HepG2 (cell line): ENCODE measurements around the gene PAK6. TPM values are rescaled to one million over a fixed set of nuclear protein-coding genes. Genes with fewer than 3 reads are reported as not detected.

Source experiments
- ATAC-seq: fragments of 200-7000 bp; cut with Tn5 transposase; 3 replicates; pipeline ENCODE4 v1.9.1; 2020; ENCODE audit warnings: mild to moderate bottlenecking, moderate library complexity
- BruUV-seq: library from RNA; stranded (reverse); fragments of 400-500 nt; replicated peaks from 2 replicates; lab custom pipeline; 2021; lab: Mats Ljungman, UMichigan
- CTCF ChIA-PET: fragments of 300-600 bp; formaldehyde crosslinking; extraction: SDS; loops from one replicate; lab custom pipeline; 2021; ENCODE audit warnings: low total read pairs, inconsistent platforms, low intra/inter-chr PET ratio; lab: Yijun Ruan, JAX
- POLR2A ChIA-PET: fragments of 350-600 bp; sonication (Branson Sonifier 250); formaldehyde crosslinking; loops from one replicate; lab custom pipeline; 2020; ENCODE audit warnings: antibody characterized with exemption, inconsistent platforms; lab: Yijun Ruan, JAX
- DNase-seq: peaks from one replicate; pipeline ENCODE4 v3.0.0-alpha.2; 2015; ENCODE audit warnings: low spot score
- FAIRE-seq: peaks from 3 replicates; lab custom pipeline; 2011; peaks lifted over from hg19 to GRCh38; lab: Jason Lieb, UNC
- H2AFZ ChIP-seq: one replicate; pipeline ENCODE4 v1.6.1; 2011; ENCODE audit warnings: low read length, inconsistent platforms
- H3K27ac ChIP-seq: fragments of 300-600 bp; 3 replicates; pipeline ENCODE4 v1.8.0; 2011; ENCODE audit warnings: mixed run types, mild to moderate bottlenecking, mixed read lengths, low read length, inconsistent platforms; ENCODE audit not compliant: insufficient read depth; ENCODE audit errors: extremely low read length
- H3K27me3 ChIP-seq, 2 experiments: fragments of 200-600 bp in 1 of 2; 2 replicates in 1 of 2; 3 replicates in 1 of 2; pipeline versions ENCODE4 v1.6.0 to v1.8.0; 2011; ENCODE audit warnings: low read length in 2 of 2, mild to moderate bottlenecking in 2 of 2, moderate library complexity in 2 of 2, inconsistent platforms in 1 of 2; ENCODE audit not compliant: insufficient read depth in 2 of 2, control insufficient read depth in 1 of 2
- H3K36me3 ChIP-seq, 2 experiments: fragments of 200-600 bp in 1 of 2; replicated peaks in 1 of 2; 2 replicates in 1 of 2; 3 replicates in 1 of 2; pipeline versions ENCODE4 v1.5.1 to v1.8.0; 2011; ENCODE audit warnings: low read length in 2 of 2, inconsistent platforms in 1 of 2; ENCODE audit not compliant: insufficient read depth in 2 of 2, control insufficient read depth in 1 of 2
- H3K4me1 ChIP-seq: 2 replicates; pipeline ENCODE4 v1.5.1; 2012; ENCODE audit warnings: low read length, inconsistent platforms; ENCODE audit not compliant: insufficient read depth
- H3K4me2 ChIP-seq: 2 replicates; pipeline ENCODE4 v1.6.0; 2011; ENCODE audit warnings: low read depth, low read length, inconsistent platforms
- H3K4me3 ChIP-seq, 3 experiments: fragments of 200-600 bp in 1 of 3; sonication (generic), shearing (Covaris generic) in 1 of 3; replicated peaks in 1 of 3; 2 replicates each; pipeline ENCODE4 v1.5.1; 2011 to 2016; ENCODE audit warnings: low read length in 3 of 3, inconsistent platforms in 2 of 3, low read depth in 2 of 3, mild to moderate bottlenecking in 2 of 3, control low read depth in 1 of 3, mixed read lengths in 1 of 3; ENCODE audit not compliant: insufficient read depth in 1 of 3
- H3K79me2 ChIP-seq: one replicate; pipeline ENCODE4 v1.6.1; 2011; ENCODE audit warnings: low read length, inconsistent platforms; ENCODE audit not compliant: insufficient read depth
- H3K9ac ChIP-seq: 2 replicates; pipeline ENCODE4 v1.6.0; 2011; ENCODE audit warnings: mild to moderate bottlenecking, low read depth, low read length, inconsistent platforms; ENCODE audit not compliant: insufficient read depth
- H3K9me3 ChIP-seq: 2 replicates; pipeline ENCODE4 v1.5.1; 2012; ENCODE audit warnings: mild to moderate bottlenecking, low read length
- H4K20me1 ChIP-seq: 2 replicates; pipeline ENCODE4 v1.6.0; 2011; ENCODE audit warnings: inconsistent platforms, mild to moderate bottlenecking, low read length, moderate library complexity; ENCODE audit not compliant: insufficient read depth
- ATF7-NPFF ChIP-seq: sonication (generic); formaldehyde crosslinking; IDR thresholded peaks from 2 replicates; pipeline ENCODE4 v1.8.1; 2023; ENCODE audit warnings: mild to moderate bottlenecking, low read depth, missing genetic modification reagents, moderate library complexity
- HDAC6 ChIP-seq: fragments of 200-600 bp; sonication (generic); IDR thresholded peaks from 2 replicates; pipeline ENCODE4 v1.7.0; 2017; ENCODE audit warnings: mild to moderate bottlenecking, antibody characterized with exemption, low read length, low read depth
- HNF4A ChIP-seq: sonication (generic); formaldehyde crosslinking; IDR thresholded peaks from 2 replicates; pipeline ENCODE4 v1.4.0; 2020; ENCODE audit warnings: missing genetic modification reagents
- KDM2A ChIP-seq: sonication (generic); formaldehyde crosslinking; IDR thresholded peaks from 2 replicates; pipeline ENCODE4 v1.4.0; 2020; ENCODE audit warnings: low read depth, missing genetic modification reagents, borderline replicate concordance
- MATR3 ChIP-seq: sonication (generic); formaldehyde crosslinking; IDR thresholded peaks from 2 replicates; pipeline ENCODE4 v1.4.0; 2020; ENCODE audit warnings: missing genetic modification reagents
- NFKBIZ ChIP-seq: IDR thresholded peaks from 2 replicates; pipeline ENCODE4 v1.6.1; 2018; ENCODE audit warnings: missing genetic modification reagents, missing compliant biosample characterization
- NR2F1 ChIP-seq, 2 experiments: fragments of 450-650 bp in 1 of 2; formaldehyde crosslinking in 1 of 2; IDR thresholded peaks; 2 replicates each; pipeline versions ENCODE4 v1.5.0 to v1.6.1; 2016 to 2020; ENCODE audit warnings: mild to moderate bottlenecking in 1 of 2, missing compliant biosample characterization in 1 of 2, missing genetic modification reagents in 1 of 2, moderate library complexity in 1 of 2
- SUZ12 ChIP-seq: fragments of 150-350 bp; IDR thresholded peaks from 2 replicates; pipeline ENCODE4 v1.6.1; 2014; ENCODE audit warnings: low read depth, low read length
- ZNF3 ChIP-seq: IDR thresholded peaks from 2 replicates; pipeline ENCODE4 v1.7.0; 2017; ENCODE audit warnings: inconsistent platforms
- ZNF335 ChIP-seq: sonication (generic); formaldehyde crosslinking; IDR thresholded peaks from 2 replicates; pipeline ENCODE4 v1.4.0; 2020; ENCODE audit warnings: missing genetic modification reagents
- ZNF367 ChIP-seq: sonication (generic); formaldehyde crosslinking; IDR thresholded peaks from 2 replicates; pipeline ENCODE4 v1.4.0; 2020; ENCODE audit warnings: missing genetic modification reagents, borderline replicate concordance
- WGBS: methylation state at CpG from one replicate; pipeline ENCODE4 v1.1.6; 2017; ENCODE audit warnings: low lambda C conversion rate; 5-methylcytosine and 5-hydroxymethylcytosine counted together
- in situ Hi-C: cut with HindIII; loops from 2 replicates; pipeline ENCODE4 v1.10.0; 2017; ENCODE audit warnings: low pct_unique_long_range_greater_than_20kb; ENCODE audit not compliant: extremely low pct_ligation_motif_present
- intact Hi-C: fragments of 100-400 bp; cut with micrococcal nuclease; formaldehyde crosslinking; loops from one replicate; pipeline ENCODE4 v1.10.0; 2022; ENCODE audit not compliant: unreplicated experiment
- polyA plus RNA-seq, 8 experiments: library from polyadenylated mRNA; depleted of rRNA in 3 of 8; stranded (reverse) in 7 of 8; unstranded in 1 of 8; fragments of >200 nt; fragmentation: Illumina TruSeq in 4 of 8; extraction: Trizol in 4 of 8; gene quantifications; 2 replicates each; pipeline versions ENCODE4 v1.2.1 to v1.2.3, GENCODE V29; 2011 to 2016; ENCODE audit warnings: low read depth in 4 of 8, missing spikeins in 1 of 8, mixed read lengths in 1 of 8; ENCODE audit not compliant: insufficient read depth in 1 of 8
- total RNA-seq, 5 experiments: library from RNA; depleted of rRNA; stranded (reverse); fragments of >200 nt; fragmentation: Illumina TruSeq; extraction: Trizol; gene quantifications; 2 replicates each; pipeline ENCODE4 v1.2.3, GENCODE V29; 2016; ENCODE audit warnings: low read depth in 1 of 5
- TF ChIP-seq, protein P1 (sequence below): sonication (generic); formaldehyde crosslinking; IDR thresholded peaks from 2 replicates; pipeline ENCODE4 v1.4.0; 2020; ENCODE audit warnings: mild to moderate bottlenecking, missing genetic modification reagents
- TF ChIP-seq, protein P2 (sequence below): IDR thresholded peaks from 2 replicates; pipeline ENCODE4 v1.6.1; 2012; ENCODE audit warnings: low read length, improper control_type of control experiment
- TF ChIP-seq, protein P3 (sequence below): sonication (generic); formaldehyde crosslinking; IDR thresholded peaks from 2 replicates; pipeline ENCODE4 v1.9.0; 2021; ENCODE audit warnings: missing genetic modification reagents, borderline replicate concordance

Gene PAK6
- total and polyA plus RNA-seq, 2 of the 13 experiments (the other 11 are each of a cell fraction or from before 2014, with no cell fraction given) = 0.07 TPM; not detected in 1

DNA sequence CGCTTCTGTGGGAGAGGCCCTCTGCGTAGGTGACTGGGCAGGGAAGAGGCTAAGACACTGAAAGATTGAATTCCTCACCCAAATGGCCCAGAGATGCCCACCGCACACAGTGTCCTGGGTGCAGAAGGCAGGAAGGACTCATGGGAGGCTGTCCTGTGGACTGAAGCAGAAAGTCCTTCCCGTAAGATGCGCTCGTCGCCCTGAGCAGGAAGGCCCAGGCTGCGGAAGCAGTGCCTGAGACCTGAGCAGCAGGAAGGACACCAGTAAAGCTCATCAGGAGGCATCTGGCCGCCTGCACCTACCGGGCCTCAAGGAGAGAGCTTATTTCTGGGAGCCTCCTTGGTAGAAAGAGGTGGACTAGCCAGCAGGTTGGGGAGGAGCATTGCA is 3.3 kb downstream of the PAK6 start (continued):
- TF ChIP-seq NFKBIZ (no peak), ZNF367 (no peak)
- TF ChIP-seq, protein P1, sequence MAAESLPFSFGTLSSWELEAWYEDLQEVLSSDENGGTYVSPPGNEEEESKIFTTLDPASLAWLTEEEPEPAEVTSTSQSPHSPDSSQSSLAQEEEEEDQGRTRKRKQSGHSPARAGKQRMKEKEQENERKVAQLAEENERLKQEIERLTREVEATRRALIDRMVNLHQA = no peak

DNA sequence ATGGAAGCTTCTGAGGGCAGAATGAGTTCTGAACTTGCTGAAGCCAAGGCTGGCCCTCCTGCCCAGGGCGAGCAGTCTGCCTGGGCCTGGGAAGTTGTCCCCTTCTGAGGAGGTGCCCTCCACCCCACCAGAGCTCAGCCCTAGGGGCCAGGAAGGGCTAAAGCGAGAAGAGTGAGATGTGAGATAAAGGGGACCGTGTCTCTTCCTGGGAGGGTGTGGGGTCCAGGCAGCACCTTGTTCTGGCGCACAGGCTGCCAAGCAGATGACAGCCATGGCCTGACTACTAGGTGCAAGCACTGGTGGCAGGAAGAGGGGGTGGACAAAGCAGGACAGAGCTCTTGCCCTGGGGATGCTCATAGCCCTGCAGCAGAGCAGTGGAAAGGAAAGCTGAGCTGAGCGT is 3.7 kb downstream of the PAK6 start:
- no peak overlapping the region for H3K27ac ChIP-seq
- H3K9me3 ChIP-seq = no peaks in the 10 kb centered on the region
- BruUV-seq = no TSS peak
- no peak for FAIRE-seq
- DNase-seq = no peak
- ChIA-PET CTCF (no interaction called here), POLR2A (no interaction called here)
- H3K9ac ChIP-seq = no peak overlapping the region
- 55% methylated on average over 4 of the region's 5 CpGs for WGBS
- no peak for ATAC-seq
- intact Hi-C loops = no loop called here
- H3K4me2 ChIP-seq = no peak overlapping the region
- H3K4me3 ChIP-seq = no peak overlapping the region
- H3K36me3 ChIP-seq = no peaks in the 10 kb centered on the region
- in situ Hi-C loops = no loop called here
- H3K27me3 ChIP-seq = peaks cover 9 to 62% of the 10 kb centered on the region in 2 experiments
- H4K20me1 ChIP-seq = no peaks in the 10 kb centered on the region
- no peak overlapping the region for H2AFZ ChIP-seq
- H3K4me1 ChIP-seq = peaks cover 35% of the 10 kb centered on the region
- H3K79me2 ChIP-seq = no peaks in the 10 kb centered on the region
- TF ChIP-seq ATF7-NPFF (CRISPR knock-in tag) (no peak), MATR3 (no peak), HDAC6 (no peak), ZNF3 (no peak), SUZ12 (no peak), NR2F1 (CRISPR knock-in tag; IDR thresholded peaks at IDR 0.05) (no peak), KDM2A (no peak), HNF4A (CRISPR knock-in tag) (no peak), ZNF335 (no peak)
- TF ChIP-seq, protein P2, sequence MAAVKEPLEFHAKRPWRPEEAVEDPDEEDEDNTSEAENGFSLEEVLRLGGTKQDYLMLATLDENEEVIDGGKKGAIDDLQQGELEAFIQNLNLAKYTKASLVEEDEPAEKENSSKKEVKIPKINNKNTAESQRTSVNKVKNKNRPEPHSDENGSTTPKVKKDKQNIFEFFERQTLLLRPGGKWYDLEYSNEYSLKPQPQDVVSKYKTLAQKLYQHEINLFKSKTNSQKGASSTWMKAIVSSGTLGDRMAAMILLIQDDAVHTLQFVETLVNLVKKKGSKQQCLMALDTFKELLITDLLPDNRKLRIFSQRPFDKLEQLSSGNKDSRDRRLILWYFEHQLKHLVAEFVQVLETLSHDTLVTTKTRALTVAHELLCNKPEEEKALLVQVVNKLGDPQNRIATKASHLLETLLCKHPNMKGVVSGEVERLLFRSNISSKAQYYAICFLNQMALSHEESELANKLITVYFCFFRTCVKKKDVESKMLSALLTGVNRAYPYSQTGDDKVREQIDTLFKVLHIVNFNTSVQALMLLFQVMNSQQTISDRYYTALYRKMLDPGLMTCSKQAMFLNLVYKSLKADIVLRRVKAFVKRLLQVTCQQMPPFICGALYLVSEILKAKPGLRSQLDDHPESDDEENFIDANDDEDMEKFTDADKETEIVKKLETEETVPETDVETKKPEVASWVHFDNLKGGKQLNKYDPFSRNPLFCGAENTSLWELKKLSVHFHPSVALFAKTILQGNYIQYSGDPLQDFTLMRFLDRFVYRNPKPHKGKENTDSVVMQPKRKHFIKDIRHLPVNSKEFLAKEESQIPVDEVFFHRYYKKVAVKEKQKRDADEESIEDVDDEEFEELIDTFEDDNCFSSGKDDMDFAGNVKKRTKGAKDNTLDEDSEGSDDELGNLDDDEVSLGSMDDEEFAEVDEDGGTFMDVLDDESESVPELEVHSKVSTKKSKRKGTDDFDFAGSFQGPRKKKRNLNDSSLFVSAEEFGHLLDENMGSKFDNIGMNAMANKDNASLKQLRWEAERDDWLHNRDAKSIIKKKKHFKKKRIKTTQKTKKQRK = no peak
- TF ChIP-seq, protein P3, sequence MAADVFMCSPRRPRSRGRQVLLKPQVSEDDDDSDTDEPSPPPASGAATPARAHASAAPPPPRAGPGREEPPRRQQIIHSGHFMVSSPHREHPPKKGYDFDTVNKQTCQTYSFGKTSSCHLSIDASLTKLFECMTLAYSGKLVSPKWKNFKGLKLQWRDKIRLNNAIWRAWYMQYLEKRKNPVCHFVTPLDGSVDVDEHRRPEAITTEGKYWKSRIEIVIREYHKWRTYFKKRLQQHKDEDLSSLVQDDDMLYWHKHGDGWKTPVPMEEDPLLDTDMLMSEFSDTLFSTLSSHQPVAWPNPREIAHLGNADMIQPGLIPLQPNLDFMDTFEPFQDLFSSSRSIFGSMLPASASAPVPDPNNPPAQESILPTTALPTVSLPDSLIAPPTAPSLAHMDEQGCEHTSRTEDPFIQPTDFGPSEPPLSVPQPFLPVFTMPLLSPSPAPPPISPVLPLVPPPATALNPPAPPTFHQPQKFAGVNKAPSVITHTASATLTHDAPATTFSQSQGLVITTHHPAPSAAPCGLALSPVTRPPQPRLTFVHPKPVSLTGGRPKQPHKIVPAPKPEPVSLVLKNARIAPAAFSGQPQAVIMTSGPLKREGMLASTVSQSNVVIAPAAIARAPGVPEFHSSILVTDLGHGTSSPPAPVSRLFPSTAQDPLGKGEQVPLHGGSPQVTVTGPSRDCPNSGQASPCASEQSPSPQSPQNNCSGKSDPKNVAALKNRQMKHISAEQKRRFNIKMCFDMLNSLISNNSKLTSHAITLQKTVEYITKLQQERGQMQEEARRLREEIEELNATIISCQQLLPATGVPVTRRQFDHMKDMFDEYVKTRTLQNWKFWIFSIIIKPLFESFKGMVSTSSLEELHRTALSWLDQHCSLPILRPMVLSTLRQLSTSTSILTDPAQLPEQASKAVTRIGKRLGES (CRISPR knock-in tag) = no peak
